ENCODE measurements around the gene TXNRD3. TPM values are rescaled to one million over a fixed set of nuclear protein-coding genes. Genes with fewer than 3 reads are reported as not detected.

Gene TXNRD3
- total RNA-seq, 4 donors from 2014 or later: 1.4 to 11.6 (median 2.8) TPM

- DNase-seq: no peak
- no peaks in the 10 kb centered on the region for H3K9me3 ChIP-seq
- no peak overlapping the region for H3K27ac ChIP-seq
- H3K4me1 ChIP-seq: no peaks in the 10 kb centered on the region
- H3K27me3 ChIP-seq: no peaks in the 10 kb centered on the region
- TF ChIP-seq CTCF (IDR thresholded peaks at IDR 0.05): no peak
- TF ChIP-seq POLR2A (IDR thresholded peaks at IDR 0.05): no peak
- peaks cover 0 to 17% (median 0%) of the 10 kb centered on the region in 3 donors for H3K36me3 ChIP-seq
- no peak overlapping the region for H3K4me3 ChIP-seq
These were observed 42.3 kb downstream of the TXNRD3 start for GRCh38 chr3:126612479-126613205.

- H3K36me3 ChIP-seq: peaks cover 0 to 19% (median 0%) of the 10 kb centered on the region in 3 donors
These were observed 45.0 kb downstream of the TXNRD3 start for GRCh38 chr3:126609909-126610308.

GRCh38 chr3:126607214-126607908 is 47.6 kb downstream of the TXNRD3 start:
- Histone ChIP-seq H3K4me3 (no peak overlapping the region), H3K27me3 (no peaks in the 10 kb centered on the region), H3K4me1 (no peaks in the 10 kb centered on the region), H3K27ac (no peak overlapping the region), H3K36me3 (peaks cover 0 to 19% (median 0%) of the 10 kb centered on the region in 3 donors), H3K9me3 (no peaks in the 10 kb centered on the region)
- no peak for TF ChIP-seq POLR2A (IDR thresholded peaks at IDR 0.05)
- no peak for TF ChIP-seq CTCF (IDR thresholded peaks at IDR 0.05)
- no peak for DNase-seq

More at GRCh38 chr3:126609909-126610308, 45.0 kb downstream of the TXNRD3 start:
- Histone ChIP-seq H3K4me1 (no peaks in the 10 kb centered on the region), H3K9me3 (no peaks in the 10 kb centered on the region), H3K4me3 (no peak overlapping the region), H3K27me3 (no peaks in the 10 kb centered on the region), H3K27ac (no peak overlapping the region)
- no peak for TF ChIP-seq POLR2A (IDR thresholded peaks at IDR 0.05)
- TF ChIP-seq CTCF (IDR thresholded peaks at IDR 0.05): no peak
- DNase-seq: no peak

GRCh38 chr3:126606001-126606400 is 48.9 kb downstream of the TXNRD3 start:
- no peaks in the 10 kb centered on the region for H3K27me3 ChIP-seq
- H3K27ac ChIP-seq: no peak overlapping the region
- peaks cover 0 to 19% (median 0%) of the 10 kb centered on the region in 3 donors for H3K36me3 ChIP-seq
- no peak for DNase-seq
- H3K4me3 ChIP-seq: no peak overlapping the region
- TF ChIP-seq POLR2A (IDR thresholded peaks at IDR 0.05) (no peak), CTCF (IDR thresholded peaks at IDR 0.05) (no peak)
- H3K4me1 ChIP-seq: no peaks in the 10 kb centered on the region
- H3K9me3 ChIP-seq: no peaks in the 10 kb centered on the region

GRCh38 chr3:126604691-126605090 is 50.2 kb downstream of the TXNRD3 start:
- Histone ChIP-seq H3K9me3 (no peaks in the 10 kb centered on the region), H3K27me3 (no peaks in the 10 kb centered on the region), H3K4me1 (no peaks in the 10 kb centered on the region), H3K27ac (no peak overlapping the region), H3K36me3 (peaks cover 0 to 12% (median 0%) of the 10 kb centered on the region in 3 donors), H3K4me3 (no peak overlapping the region)
- DNase-seq: no peak
- TF ChIP-seq CTCF (IDR thresholded peaks at IDR 0.05) (no peak), POLR2A (IDR thresholded peaks at IDR 0.05) (no peak)

Data from Peyer's patch (tissue), 4 donors.